Measurements from ENCODE around the gene SMARCB1.

The SMARCB1 gene

GRCh38 chr22:23786752-23787599 lies at the start of gene SMARCB1:
SMARCB1 (plus strand) TSS chr22:23786966; CDS start chr22:23787170, 204 bp downstream.
- peak; percentile 76 to 93 (median 87) for DNase-seq

- DNase-seq = no peak
Observed at GRCh38 chr22:23737696-23738095, 49.1 kb upstream of the SMARCB1 start.

GRCh38 chr22:23742505-23743264 lies 44.1 kb upstream of the SMARCB1 start:
- DNase-seq = no peak

- DNase-seq = no peak
Observed at GRCh38 chr22:23743303-23743705, 43.5 kb upstream of the SMARCB1 start.

- DNase-seq = no peak
Observed at GRCh38 chr22:23744001-23744400, 42.8 kb upstream of the SMARCB1 start.

- DNase-seq = no peak
Observed at GRCh38 chr22:23744485-23744884, 42.3 kb upstream of the SMARCB1 start.

GRCh38 chr22:23745791-23746190 lies 41.0 kb upstream of the SMARCB1 start:
- no peak for DNase-seq

GRCh38 chr22:23749841-23750301 lies 36.9 kb upstream of the SMARCB1 start:
- no peak for DNase-seq

GRCh38 chr22:23750367-23750713 lies 36.4 kb upstream of the SMARCB1 start:
- DNase-seq = no peak

GRCh38 chr22:23750714-23751440 lies 35.9 kb upstream of the SMARCB1 start, which contains the start of gene ZNF70:
ZNF70 (minus strand) TSS chr22:23751112; CDS start chr22:23745140, 5,972 bp downstream.
- DNase-seq = peak; percentile 71 to 86 (median 79)

- no peak for DNase-seq
Observed at GRCh38 chr22:23751441-23751996, 35.2 kb upstream of the SMARCB1 start.

- no peak for DNase-seq
Observed at GRCh38 chr22:23752090-23752691, 34.6 kb upstream of the SMARCB1 start.

- DNase-seq = no peak
Observed at GRCh38 chr22:23752750-23753149, 34.0 kb upstream of the SMARCB1 start.

- DNase-seq = no peak
Observed at GRCh38 chr22:23753385-23753784, 33.4 kb upstream of the SMARCB1 start.

GRCh38 chr22:23754220-23754919 lies 32.4 kb upstream of the SMARCB1 start, which contains the start of gene VPREB3:
VPREB3 (minus strand) TSS chr22:23754425; CDS start chr22:23754363, 62 bp downstream.
- DNase-seq = no peak

GRCh38 chr22:23754980-23755636 lies 31.7 kb upstream of the SMARCB1 start:
- DNase-seq = no peak

- DNase-seq = no peak
Observed at GRCh38 chr22:23755711-23756110, 31.1 kb upstream of the SMARCB1 start.

GRCh38 chr22:23756891-23757290 lies 29.9 kb upstream of the SMARCB1 start:
- no peak for DNase-seq

- DNase-seq = no peak
Observed at GRCh38 chr22:23759566-23759965, 27.2 kb upstream of the SMARCB1 start.

GRCh38 chr22:23760056-23760455 lies 26.7 kb upstream of the SMARCB1 start:
- no peak for DNase-seq
